IPS DF 19.7 (cell line): ENCODE measurements around the gene MRPS27.

Experiments
- DNase-seq: peaks from one replicate; pipeline ENCODE4 v3.0.0-alpha.2; 2013; ENCODE audit warnings: low read depth, low spot score

The MRPS27 gene

DNA sequence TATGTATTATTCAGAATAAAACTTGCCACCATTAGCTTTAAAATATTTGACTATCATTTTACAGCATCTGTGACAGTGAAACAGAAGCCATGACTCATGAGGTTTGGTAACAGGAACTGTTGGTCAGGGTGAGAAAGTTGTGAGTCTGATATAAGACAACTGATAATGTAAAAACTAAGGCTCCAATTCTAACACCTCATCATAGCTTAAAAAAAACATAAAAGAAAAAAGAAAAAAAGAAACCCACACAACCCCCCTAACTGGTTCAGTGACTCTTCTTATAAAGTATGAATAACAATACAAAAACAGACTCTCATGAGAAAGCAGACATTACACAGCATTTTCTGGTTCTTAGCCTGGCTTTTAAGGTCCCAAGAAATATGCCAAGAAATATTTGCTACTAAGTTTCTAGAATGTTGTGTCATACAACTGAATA is 85.8 kb downstream of the MRPS27 start:
- no peak for DNase-seq

DNA sequence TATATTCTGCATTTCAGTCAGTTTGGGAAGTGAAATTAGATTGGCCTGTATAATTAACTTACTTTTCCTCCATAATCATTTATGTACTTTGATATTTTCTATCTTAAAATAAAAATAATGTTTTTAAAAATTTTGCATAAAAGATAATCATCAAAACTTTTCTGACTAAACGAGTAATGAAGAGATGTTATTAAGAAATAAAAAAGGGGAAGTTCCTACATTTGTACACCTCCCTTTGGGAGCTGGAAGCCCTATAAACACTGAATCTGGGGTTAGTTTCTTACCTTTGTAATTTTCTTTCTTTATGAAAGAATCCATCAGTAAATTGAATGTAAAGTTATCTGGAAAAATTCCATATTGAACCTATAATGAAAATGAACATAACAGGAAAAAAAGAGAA is 86.2 kb downstream of the MRPS27 start:
- no peak for DNase-seq

DNA sequence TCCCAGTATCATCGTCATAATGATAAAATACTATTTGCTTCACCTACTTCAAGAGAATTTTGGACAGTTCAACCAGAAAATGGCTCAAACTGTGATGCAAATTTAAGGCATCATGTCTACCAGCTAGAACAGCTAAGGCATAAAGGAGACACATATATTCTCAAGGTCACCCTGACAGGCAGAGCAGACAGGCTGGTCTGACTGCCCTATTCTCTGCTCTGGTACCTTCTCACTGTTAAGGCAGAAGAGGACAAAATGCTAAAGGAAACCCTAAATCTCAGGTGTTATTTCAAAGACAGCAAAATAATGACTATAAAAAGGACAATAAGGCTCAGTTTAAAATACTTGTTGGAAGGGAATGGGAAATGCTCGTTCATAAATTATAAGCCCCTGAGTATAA is 87.2 kb downstream of the MRPS27 start:
- no peak for DNase-seq

DNA sequence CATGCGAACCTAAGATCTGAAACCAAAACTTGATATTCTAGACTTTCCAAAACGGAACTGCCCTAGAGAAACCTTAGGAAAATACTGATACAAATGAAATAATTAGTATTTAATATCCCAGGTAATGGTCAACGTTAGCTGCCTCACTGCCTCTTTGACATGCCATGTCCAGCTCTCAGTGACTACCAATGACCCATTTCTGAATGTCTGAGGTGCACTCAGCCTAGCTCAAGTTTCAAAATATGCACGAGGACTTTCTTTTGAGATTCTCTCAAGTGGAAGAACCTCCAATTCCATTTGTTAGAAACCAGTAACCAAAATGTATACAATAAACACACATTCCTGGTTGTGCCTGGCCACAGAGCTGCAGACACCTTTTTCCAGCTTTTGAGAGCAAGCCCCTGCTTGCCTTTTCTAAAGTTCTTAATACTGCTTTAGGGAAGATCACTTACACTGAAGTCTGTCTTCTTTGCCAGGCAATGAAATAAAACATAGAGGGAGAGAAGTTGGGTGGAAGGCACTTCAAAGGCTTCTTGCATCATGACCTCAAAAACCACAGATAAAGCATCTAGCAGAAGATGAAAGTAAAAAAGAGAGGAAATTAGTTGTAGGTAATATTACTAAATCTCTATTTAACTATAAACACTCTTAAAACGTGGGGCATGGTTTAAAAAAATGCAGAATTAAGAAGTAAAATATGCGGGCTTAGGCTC is 87.9 kb downstream of the MRPS27 start:
- DNase-seq: no peak

DNA sequence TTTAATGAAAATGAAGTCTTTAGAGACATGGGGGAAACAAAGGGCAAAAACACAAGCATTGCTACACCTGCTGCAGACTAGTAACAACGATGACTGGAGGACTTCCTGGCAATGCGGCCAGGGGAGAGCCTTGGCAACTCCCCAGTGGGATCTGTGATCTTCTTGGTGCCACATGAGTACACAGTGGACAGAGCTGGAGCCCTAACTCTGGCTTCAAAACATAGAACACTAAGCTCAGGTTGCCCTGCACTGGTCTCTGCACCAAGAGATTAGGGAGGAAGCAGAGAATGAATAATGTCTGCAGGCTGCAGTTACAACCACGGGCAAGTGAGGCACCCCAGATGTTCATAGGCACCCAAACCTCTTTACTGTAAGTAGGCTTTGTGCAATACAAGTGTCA is 91.1 kb downstream of the MRPS27 start:
- DNase-seq: no peak

DNA sequence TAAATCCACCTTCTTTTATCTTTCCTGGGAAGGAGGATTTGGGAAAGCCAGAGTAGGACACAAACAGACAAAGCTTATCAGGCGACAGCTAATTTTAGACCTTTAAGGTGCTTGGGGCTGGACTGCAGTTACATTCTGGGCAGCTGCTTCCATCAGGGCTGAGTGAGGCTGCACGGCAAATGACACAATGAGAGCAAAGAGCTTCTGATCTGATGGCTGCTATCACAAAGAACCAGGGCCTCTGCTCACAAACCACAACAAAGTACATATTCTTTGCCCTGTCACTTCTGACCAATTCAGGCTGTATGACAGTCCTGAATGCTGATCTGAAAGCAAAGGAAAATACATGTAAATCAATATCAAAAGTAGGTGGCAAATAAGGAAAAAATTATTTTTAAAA is 93.1 kb downstream of the MRPS27 start:
- DNase-seq: no peak

DNA sequence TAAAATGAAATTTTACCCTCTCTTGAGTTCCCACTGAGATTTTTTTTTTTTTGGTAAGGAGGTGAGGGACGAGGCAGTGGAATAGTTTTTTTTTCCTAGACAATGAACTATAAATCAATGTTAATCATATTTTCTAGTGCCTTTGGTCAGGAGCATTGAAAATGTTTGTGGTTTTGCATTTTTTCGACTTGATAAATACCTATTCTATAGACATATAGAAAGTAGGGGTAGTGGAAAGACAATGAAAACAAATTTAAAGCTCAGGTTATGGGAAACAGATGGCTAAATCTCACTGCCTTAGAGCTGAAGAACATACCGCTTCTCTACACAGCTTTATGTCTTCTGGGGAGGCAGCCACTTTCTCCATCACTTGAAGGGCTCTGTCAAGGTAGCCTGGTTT is 94.3 kb downstream of the MRPS27 start:
- no peak for DNase-seq

DNA sequence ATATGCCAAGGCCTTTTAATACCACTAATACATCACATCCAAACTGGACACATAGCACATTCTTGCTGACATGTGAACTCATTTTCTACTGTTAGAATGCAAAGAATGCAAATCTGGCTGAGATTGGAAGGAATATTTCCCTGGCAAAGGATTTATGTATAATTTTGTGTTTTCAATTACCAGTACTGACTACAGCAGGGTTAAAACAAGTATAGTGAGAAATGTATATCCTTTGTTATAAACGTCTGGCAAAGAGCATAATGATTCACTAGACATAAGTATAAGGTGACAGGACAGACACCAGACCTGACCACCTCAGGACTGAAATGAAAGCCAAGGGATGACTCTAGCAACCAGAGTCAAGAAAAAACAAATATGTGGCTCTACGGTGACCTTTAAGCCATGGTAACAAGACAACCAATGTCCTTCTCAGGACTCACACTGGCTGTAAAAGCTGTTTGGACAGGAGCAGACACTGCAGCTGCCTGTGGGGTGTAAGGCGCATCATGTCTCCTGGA is 95.0 kb downstream of the MRPS27 start:
- no peak for DNase-seq

DNA sequence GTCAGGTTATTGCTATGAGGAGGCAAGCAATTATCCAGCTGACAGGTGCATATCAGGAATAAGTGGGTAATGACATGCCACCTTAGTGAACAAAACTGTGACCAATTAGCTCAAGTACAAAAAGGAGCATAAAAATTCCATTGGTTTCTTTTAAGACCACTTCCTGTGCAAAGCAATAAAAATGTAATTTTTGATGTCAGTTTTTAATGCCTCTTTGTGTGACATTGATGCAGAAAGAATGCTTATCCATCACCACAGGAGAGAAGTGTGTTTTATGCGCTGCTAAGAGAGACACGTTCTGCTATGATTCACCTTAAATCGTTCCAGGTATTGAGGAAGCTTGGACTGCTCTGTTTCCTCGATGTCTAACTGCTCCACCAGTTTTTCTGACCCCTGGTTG is 96.7 kb downstream of the MRPS27 start:
- no peak for DNase-seq

DNA sequence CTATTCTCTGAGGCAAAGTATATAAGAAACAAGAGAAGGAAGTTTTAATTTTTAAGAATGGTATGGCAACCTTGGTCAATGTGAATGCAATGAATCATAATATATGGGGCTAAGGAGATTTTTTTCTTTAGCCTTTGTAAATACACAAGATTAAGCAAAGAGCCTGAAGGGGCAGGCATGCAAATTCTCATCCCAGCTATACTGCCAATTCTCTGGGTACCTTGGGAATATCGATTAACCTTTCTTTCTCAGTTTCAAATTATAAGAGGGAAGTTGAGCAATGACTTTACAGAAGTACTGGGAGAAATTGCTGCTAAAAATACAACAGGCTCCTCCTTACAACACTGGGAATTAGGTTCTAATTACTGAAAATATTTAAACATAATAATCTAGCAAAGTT is 97.5 kb downstream of the MRPS27 start:
- no peak for DNase-seq

DNA sequence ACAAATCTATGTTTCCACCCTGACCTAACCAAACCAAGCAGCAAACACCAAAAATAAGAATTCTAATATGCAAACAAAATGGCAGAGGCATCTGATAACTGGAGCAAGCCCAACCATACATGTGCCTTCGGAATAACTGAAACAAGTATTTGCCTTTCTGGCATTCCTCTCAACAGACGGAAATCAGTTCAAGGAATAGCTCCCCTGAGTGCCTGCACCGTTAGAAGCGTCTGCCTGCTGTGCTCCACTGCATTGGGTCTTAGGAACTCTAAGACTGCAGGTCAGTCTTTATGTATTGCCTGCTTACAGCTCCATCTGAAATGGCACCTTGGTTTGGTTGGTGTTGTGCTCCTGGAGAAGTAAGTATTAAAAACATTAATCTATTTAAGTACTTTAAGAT is 98.5 kb downstream of the MRPS27 start:
- DNase-seq: no peak

DNA sequence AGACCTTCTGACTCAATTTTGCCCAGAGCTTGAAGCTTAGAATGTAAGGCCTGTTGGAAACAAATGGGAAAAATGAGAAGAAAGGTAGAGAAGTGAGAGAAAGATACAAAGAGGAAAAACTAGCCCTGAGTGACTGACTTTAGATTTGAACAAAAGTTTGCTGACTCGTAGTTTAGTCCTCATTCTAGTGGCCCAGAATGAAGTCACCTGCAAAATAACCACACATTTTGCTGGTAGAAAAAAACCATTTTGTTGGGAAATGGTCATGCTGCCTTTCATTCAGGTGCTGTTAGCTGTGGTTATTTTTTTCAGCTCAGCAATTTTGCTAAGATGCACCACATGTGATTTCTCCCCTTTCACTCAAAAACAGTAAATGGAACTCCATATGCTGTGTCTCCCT is 98.9 kb downstream of the MRPS27 start:
- no peak for DNase-seq

DNA sequence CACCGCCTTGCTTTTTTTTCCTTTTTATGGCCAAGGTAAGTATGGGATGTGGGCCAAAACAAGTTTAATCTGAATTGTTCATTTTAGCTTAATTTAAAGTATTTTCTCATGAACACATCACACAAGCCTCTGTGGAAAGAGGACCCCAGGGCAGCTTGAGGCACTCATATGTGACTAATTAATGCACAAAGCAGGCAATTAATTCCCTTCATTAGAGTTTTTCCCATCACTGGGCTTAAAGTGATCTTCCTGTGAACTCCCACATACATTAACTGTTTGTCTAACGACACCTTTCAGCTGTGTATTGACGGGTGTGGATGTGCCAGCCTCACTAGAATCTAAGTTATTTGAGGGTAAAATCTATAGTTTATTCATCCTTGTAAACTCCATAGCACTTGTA is 103.3 kb downstream of the MRPS27 start:
- no peak for DNase-seq

DNA sequence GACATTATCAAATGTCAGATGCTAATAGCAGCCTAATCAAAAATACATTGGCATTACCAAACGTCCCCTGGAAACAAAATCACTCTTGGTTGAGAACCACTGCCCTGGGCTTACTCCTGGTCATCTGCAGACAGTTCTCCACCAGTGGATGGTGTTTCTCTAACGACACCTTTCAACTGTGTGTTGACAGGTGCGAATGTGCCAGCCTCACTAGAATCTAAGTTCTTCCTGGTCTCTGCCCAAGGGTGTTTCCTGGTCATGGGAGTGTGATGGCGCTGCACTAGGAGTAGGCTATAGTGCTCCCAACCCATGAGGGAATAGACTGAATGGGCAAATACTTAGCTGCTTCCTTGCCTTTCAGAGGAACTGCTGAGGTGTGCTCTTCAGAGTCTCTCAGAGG is 105.9 kb downstream of the MRPS27 start:
- no peak for DNase-seq

DNA sequence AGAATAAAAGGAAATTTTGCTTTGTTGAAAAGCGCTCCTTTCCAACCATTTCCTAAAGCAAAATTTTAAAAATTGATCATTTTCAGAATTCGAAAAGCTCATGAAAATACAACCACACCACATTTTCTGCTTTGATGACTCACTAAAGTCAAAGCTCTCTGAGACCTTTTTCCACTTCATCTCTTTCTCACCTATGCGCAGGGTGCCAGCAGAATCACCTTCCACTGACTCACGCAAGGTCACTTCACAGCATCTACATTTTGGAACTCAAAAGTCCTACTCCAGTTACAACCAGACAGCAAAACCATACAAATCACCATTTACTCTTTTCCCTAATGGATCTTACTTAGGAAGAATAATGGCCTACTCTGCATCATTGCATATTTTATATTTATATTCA is 106.6 kb downstream of the MRPS27 start:
- no peak for DNase-seq

DNA sequence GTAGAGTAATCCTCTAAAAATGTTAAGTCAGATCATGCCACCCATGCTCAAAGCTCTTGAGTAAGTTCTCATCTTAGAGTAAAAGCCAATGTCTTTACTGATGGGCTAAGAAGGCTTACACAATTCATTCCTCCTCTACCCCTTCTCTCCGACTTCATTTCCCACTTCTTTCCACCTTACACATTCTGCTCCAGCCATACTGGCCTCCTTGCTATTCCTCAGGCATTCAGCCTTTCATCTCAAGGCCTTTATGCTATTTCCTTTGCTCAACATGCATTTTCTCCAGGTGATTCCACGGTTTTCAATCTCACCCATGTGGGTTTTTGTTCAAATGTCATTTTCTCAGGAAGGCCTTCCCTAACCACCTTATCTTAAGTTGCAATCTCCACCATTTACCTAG is 107.9 kb downstream of the MRPS27 start:
- DNase-seq: no peak

DNA sequence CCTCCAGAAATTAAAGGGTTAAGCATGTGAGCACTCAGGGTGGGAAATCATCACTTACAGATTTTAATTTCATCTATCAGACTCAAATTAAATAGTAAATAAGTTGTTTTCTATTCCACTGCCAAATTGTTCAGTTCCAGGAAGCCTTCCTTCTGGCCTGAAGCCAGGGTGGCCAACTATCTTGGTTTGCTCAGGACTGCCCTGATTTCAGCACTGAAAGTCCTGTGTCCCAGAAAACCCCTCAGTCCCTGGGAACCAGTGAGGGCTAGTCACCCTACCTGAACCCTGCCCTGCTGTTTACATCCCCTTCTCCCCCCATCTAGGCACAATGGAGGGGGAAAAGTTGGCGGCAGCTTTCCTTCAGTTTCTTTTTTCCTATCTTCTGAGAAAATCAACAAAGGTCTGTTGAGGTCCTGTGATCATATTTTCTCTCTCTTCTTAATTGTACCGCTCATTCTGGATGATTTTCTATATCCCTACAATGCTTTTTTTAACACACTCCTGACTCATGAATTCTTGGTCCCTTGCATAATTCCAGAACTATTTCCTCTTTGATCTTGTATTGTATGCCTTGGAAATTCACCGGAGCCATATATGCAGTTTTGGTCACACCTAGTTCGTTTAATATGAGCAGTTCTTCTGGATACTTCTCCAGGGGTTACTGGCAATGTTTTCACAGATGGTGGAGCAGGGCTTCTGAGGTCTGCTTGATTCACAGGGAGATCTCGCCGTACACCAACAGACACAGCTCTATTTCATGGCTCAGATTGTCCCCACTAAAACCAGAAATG is 109.0 kb downstream of the MRPS27 start:
- no peak for DNase-seq

DNA sequence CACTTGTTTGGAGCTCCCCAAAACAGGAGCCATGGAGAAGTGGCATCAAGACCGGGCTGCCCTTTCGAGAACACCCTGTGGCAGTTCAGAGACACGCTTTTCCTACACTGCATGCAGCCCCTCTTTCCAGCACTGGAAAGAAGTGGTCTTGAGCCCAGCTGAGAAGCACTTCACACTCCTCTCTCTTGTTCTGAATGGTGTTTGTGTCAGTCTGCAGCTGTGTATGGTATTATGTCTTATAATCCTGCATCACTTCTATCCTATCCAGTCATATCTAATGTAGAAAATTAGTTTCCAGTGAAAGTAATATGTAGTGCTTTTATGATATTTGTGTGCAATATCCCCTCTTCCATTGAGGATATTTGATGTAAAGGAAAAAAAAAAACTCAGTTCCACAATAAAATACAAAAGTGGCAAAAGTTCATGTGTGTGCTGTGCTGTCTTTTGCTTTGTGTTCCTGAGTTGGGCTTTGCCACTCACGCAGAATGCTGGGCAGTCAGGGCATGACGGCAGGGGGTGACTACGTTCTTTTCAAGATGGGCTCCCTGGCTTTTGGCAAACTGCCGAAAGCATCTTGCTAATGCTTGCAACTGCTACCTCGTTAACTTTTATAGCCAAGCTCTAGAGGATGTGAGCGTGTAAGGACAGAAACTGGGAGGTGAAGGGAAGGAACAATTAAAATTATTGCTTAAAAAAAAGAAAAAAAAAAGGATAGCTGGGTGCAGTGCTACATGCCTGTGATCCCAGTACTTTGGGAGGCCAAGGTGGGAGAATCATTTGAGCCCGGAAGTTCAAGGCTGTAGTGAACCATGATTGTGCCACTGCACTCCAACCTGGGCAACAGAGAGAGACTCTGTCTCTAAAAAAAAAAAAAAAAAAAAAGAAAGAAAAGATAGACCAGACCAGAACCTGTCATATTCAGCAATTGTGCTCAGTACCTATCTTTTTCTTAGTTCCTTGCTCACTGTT is 110.6 kb downstream of the MRPS27 start:
- DNase-seq: no peak

DNA sequence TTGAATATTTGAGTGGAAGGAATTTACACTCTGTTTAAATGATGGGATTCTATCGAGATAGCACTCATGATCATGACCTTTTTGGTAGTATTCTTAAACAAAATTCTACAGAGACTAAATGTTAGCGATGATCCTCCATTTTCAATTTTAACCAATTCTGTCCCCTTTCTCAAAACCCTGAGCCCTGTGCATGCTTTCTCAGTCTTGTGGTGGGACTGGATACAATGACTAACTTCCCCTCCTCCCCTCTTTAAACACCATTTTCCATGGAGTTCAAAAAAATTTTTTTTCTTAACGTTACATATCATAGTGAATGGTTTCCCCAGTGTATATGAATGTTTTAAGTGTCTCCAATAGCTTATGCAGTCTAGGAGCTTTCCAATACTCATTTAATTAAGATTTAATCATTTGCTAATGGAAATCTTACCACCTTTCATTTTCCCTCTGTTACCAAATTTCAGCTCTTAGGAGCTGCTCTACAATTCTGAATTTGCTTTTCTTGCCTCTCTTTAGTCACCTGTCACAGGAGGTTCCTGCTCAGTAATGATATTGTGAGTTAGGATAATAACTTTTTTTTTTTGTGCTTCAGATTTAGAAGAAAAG is 111.6 kb downstream of the MRPS27 start:
- DNase-seq: no peak

DNA sequence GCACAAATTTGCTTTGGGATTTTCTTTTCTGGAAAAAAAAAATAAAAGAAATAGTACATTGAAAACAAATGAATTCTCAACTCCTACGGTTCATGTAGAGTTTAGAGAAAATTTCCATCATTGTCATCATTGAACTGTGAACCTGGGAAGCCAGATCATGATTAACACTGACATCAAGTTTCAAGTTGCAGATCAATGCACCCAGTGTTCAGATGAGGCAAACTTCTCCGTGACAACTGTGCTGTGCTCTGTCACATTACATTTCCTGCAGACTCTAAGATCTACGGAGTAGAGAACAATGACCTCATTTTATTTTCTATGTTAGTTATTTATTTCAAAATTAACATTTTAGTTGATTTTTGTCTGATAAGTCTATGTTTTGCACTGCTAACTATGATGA is 113.0 kb downstream of the MRPS27 start:
- no peak for DNase-seq

DNA sequence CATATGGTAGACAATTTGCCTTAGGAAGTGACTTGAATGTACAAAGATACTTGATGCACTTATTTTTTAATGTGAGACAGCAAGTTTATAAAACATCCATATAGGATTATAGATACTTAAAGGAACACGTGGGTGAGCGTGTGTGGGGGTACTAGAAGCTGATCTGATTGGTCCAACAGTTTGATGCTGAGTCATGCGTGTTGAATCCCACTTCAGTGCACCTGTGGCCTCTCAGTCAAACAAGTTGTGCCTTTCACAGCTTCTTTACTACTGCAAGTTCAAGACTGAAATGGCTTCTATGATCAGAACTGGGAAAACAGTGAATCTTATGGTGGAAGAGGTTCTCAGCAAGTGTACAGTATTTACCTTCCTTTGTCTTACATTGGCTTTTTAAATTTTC is 113.9 kb downstream of the MRPS27 start:
- no peak for DNase-seq
